ENCODE data around the gene GPR35.

Gene GPR35

DNA sequence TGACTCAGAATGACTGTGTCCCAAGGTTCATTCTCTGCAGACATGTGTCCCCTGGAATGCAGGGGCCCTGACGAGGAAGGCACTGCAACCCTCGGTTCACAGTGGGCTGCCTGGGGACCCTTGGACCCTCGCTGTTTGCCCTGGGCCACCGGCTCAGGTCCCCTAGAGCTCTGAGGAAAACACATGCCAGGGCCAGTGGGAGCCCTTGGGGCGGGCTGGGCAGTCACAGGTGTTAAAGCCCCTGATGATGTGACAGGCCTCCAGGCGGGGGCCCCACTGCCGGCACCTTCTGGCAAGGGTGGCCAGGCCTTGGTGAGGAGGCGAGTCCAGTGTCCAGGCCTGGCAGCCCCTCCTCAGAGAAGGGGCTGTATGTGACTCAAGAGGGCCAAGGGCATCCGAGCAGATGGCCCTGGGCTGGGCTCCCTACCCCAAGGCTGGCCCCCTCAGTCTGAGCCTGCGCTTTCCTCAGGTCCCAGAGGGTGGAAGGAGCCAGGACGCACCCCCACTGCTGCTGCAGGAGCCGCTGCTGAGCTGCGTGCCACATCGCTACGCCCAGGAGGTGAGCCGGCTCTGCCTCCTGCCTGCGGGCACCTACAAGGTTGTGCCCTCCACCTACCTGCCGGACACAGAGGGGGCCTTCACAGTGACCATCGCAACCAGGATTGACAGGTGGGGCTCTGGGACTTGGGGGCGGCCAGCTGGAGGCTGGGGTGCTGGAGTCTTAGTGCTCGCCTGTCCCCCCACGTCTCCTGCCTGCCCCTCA is 27.7 kb upstream of the GPR35 start:
- Histone ChIP-seq H3K4me3 (ENCODE audit: low read length) (no peak overlapping the region), H3K4me1 (ENCODE audit: low read length) (no peaks in the 10 kb centered on the region), H3K9me3 (ENCODE audit: insufficient read depth, low read length) (no peaks in the 10 kb centered on the region), H3K9ac (ENCODE audit: low read length) (no peak overlapping the region), H2AFZ (ENCODE audit: low read depth, low read length) (no peak overlapping the region), H3K27me3 (ENCODE audit: low read depth, low read length) (no peaks in the 10 kb centered on the region), H3K27ac (ENCODE audit: low read length) (no peak overlapping the region), H3K36me3 (replicated peaks; ENCODE audit: low read depth, low read length) (no peaks in the 10 kb centered on the region), H4K20me1 (ENCODE audit: insufficient read depth, low read length) (no peaks in the 10 kb centered on the region), H3K4me2 (ENCODE audit: low read length) (no peak overlapping the region), H3K79me2 (ENCODE audit: low read length) (0 out of 2 replicates have a peak, but pooled peaks cover 3% of the 10 kb centered on the region)
- TF ChIP-seq EZH2phosphoT487 (IDR thresholded peaks at IDR 0.05; ENCODE audit: low read depth): no peak
- TF ChIP-seq, protein P1, sequence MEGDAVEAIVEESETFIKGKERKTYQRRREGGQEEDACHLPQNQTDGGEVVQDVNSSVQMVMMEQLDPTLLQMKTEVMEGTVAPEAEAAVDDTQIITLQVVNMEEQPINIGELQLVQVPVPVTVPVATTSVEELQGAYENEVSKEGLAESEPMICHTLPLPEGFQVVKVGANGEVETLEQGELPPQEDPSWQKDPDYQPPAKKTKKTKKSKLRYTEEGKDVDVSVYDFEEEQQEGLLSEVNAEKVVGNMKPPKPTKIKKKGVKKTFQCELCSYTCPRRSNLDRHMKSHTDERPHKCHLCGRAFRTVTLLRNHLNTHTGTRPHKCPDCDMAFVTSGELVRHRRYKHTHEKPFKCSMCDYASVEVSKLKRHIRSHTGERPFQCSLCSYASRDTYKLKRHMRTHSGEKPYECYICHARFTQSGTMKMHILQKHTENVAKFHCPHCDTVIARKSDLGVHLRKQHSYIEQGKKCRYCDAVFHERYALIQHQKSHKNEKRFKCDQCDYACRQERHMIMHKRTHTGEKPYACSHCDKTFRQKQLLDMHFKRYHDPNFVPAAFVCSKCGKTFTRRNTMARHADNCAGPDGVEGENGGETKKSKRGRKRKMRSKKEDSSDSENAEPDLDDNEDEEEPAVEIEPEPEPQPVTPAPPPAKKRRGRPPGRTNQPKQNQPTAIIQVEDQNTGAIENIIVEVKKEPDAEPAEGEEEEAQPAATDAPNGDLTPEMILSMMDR (IDR thresholded peaks at IDR 0.05; ENCODE audit: low read depth, low read length): no peak

GRCh38 chr2:240598311-240598911 is 26.9 kb upstream of the GPR35 start:
- H3K27me3 ChIP-seq (ENCODE audit: low read depth, low read length): no peaks in the 10 kb centered on the region
- no peaks in the 10 kb centered on the region for H3K4me1 ChIP-seq (ENCODE audit: low read length)
- H2AFZ ChIP-seq (ENCODE audit: low read depth, low read length): no peak overlapping the region
- H3K36me3 ChIP-seq (replicated peaks; ENCODE audit: low read depth, low read length): no peaks in the 10 kb centered on the region
- TF ChIP-seq EZH2phosphoT487 (IDR thresholded peaks at IDR 0.05; ENCODE audit: low read depth): no peak
- TF ChIP-seq, protein P1 (IDR thresholded peaks at IDR 0.05; ENCODE audit: low read depth, low read length): no peak
- no peak overlapping the region for H3K9ac ChIP-seq (ENCODE audit: low read length)
- H3K79me2 ChIP-seq (ENCODE audit: low read length): no peaks in the 10 kb centered on the region
- H3K27ac ChIP-seq (ENCODE audit: low read length): no peak overlapping the region
- no peak overlapping the region for H3K4me3 ChIP-seq (ENCODE audit: low read length)
- H3K4me2 ChIP-seq (ENCODE audit: low read length): no peak overlapping the region
- H4K20me1 ChIP-seq (ENCODE audit: insufficient read depth, low read length): no peaks in the 10 kb centered on the region
- no peaks in the 10 kb centered on the region for H3K9me3 ChIP-seq (ENCODE audit: insufficient read depth, low read length)

GRCh38 chr2:240599141-240599583 is 26.1 kb upstream of the GPR35 start:
- Histone ChIP-seq H3K4me1 (ENCODE audit: low read length) (no peaks in the 10 kb centered on the region), H3K79me2 (ENCODE audit: low read length) (no peaks in the 10 kb centered on the region), H3K9me3 (ENCODE audit: insufficient read depth, low read length) (no peaks in the 10 kb centered on the region), H4K20me1 (ENCODE audit: insufficient read depth, low read length) (no peaks in the 10 kb centered on the region), H3K27ac (ENCODE audit: low read length) (no peak overlapping the region), H3K9ac (ENCODE audit: low read length) (no peak overlapping the region), H3K27me3 (ENCODE audit: low read depth, low read length) (no peaks in the 10 kb centered on the region), H3K4me3 (ENCODE audit: low read length) (no peak overlapping the region), H2AFZ (ENCODE audit: low read depth, low read length) (no peak overlapping the region), H3K4me2 (ENCODE audit: low read length) (no peak overlapping the region), H3K36me3 (replicated peaks; ENCODE audit: low read depth, low read length) (no peaks in the 10 kb centered on the region)
- TF ChIP-seq EZH2phosphoT487 (IDR thresholded peaks at IDR 0.05; ENCODE audit: low read depth): no peak
- TF ChIP-seq, protein P1 (IDR thresholded peaks at IDR 0.05; ENCODE audit: low read depth, low read length): no peak

DNA sequence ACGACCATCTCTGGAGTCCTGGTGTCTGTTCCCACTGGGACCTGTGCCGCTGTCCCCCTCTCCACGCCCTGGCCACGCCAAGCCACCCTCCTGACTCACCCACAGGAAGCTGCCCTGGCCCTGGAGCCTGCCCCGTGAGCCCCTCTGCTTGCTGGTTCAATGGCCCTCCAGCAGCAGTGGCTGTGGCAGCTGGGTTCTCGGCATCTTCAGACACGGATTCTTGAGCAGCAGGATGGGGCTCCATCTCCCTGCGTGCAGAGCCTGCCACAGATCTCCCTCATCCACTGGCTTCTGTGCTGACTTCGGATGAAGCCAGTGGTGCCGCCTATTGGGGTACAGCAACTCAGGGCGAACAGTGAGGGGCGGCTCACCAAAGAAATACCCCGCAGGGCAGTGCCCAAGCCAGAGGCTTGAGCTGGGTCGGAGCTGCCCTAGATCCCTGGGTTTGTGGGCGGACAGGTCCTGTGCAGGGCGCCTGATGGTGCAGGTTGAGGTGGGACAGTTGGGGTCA is 24.8 kb upstream of the GPR35 start:
- Histone ChIP-seq H4K20me1 (ENCODE audit: insufficient read depth, low read length) (no peaks in the 10 kb centered on the region), H3K27me3 (ENCODE audit: low read depth, low read length) (no peaks in the 10 kb centered on the region), H3K4me1 (ENCODE audit: low read length) (no peaks in the 10 kb centered on the region), H2AFZ (ENCODE audit: low read depth, low read length) (no peak overlapping the region), H3K79me2 (ENCODE audit: low read length) (no peaks in the 10 kb centered on the region), H3K9me3 (ENCODE audit: insufficient read depth, low read length) (no peaks in the 10 kb centered on the region), H3K27ac (ENCODE audit: low read length) (no peak overlapping the region), H3K9ac (ENCODE audit: low read length) (no peak overlapping the region), H3K4me2 (ENCODE audit: low read length) (no peak overlapping the region), H3K4me3 (ENCODE audit: low read length) (no peak overlapping the region), H3K36me3 (replicated peaks; ENCODE audit: low read depth, low read length) (no peaks in the 10 kb centered on the region)
- TF ChIP-seq, protein P1 (IDR thresholded peaks at IDR 0.05; ENCODE audit: low read depth, low read length): no peak
- TF ChIP-seq EZH2phosphoT487 (IDR thresholded peaks at IDR 0.05; ENCODE audit: low read depth): no peak

Data from OCI-LY3 (cell line).